Measurements from ENCODE around the gene CD209. TPM values are rescaled to one million over a fixed set of nuclear protein-coding genes. Genes with fewer than 3 reads are reported as not detected.

Gene CD209
- total RNA-seq, 2 donors from 2014 or later = 18.3 to 39.5 TPM

GRCh38 chr19:7742991-7743390, 4.3 kb downstream of the CD209 start:
- no peak for DNase-seq
- intact Hi-C loops (cut with DNase I) = no loop called here
- no peak for ATAC-seq

- intact Hi-C loops (cut with DNase I) = no loop called here
- DNase-seq (no peak), ATAC-seq (no peak)
These were observed 4.8 kb downstream of the CD209 start for GRCh38 chr19:7742575-7742974.

- DNase-seq (no peak), ATAC-seq (no peak)
- intact Hi-C loops (cut with DNase I) = no loop called here
These were observed 6.7 kb downstream of the CD209 start for GRCh38 chr19:7740682-7741054.

GRCh38 chr19:7739801-7740681, 7.3 kb downstream of the CD209 start:
- intact Hi-C loops (cut with DNase I) = no loop called here
- ATAC-seq (no peak), DNase-seq (no peak)

GRCh38 chr19:7739211-7739755, 8.1 kb downstream of the CD209 start:
- no peak for ATAC-seq

GRCh38 chr19:7738023-7738422, 9.3 kb downstream of the CD209 start:
- DNase-seq = no peak
- intact Hi-C loops (cut with DNase I) = no loop called here
- ATAC-seq = no peak

More at GRCh38 chr19:7739211-7739755, 8.1 kb downstream of the CD209 start:
- intact Hi-C loops (cut with DNase I) = no loop called here
- no peak for DNase-seq

- ATAC-seq (no peak), DNase-seq (no peak)
- intact Hi-C loops (cut with DNase I) = no loop called here
These were observed 10.1 kb downstream of the CD209 start for GRCh38 chr19:7737215-7737614.

- ATAC-seq = no peak
- intact Hi-C loops (cut with DNase I) = no loop called here
- no peak for DNase-seq
These were observed 11.2 kb downstream of the CD209 start for GRCh38 chr19:7736148-7736547.

GRCh38 chr19:7734220-7735203, 12.8 kb downstream of the CD209 start:
- ATAC-seq (peak in 1 of 2 donors; percentile 44), DNase-seq (no peak)

GRCh38 chr19:7733376-7733775, 14.0 kb downstream of the CD209 start:
- ATAC-seq (no peak), DNase-seq (no peak)
- intact Hi-C loops (cut with DNase I) = no loop called here

More at GRCh38 chr19:7734220-7735203, 12.8 kb downstream of the CD209 start:
- intact Hi-C loops (cut with DNase I) = no loop called here

GRCh38 chr19:7732045-7732444, 15.3 kb downstream of the CD209 start, which contains the start of gene CLEC4G:
TSS of gene CLEC4G (minus strand) at chr19:7732110. CDS start at chr19:7732102, 8 bp downstream.
- no peak for ATAC-seq

GRCh38 chr19:7731615-7732014, 15.7 kb downstream of the CD209 start:
- ATAC-seq (no peak), DNase-seq (no peak)
- intact Hi-C loops (cut with DNase I) = no loop called here

More at GRCh38 chr19:7732045-7732444, 15.3 kb downstream of the CD209 start, which contains the start of gene CLEC4G:
- intact Hi-C loops (cut with DNase I) = no loop called here
- DNase-seq = no peak

GRCh38 chr19:7731218-7731595, 16.1 kb downstream of the CD209 start:
- no peak for DNase-seq
- intact Hi-C loops (cut with DNase I) = no loop called here
- ATAC-seq = no peak

- DNase-seq (no peak), ATAC-seq (peak in 1 of 2 donors; percentile 27)
- intact Hi-C loops (cut with DNase I) = no loop called here
These were observed 16.8 kb downstream of the CD209 start for GRCh38 chr19:7730286-7731217.

- ATAC-seq (no peak), DNase-seq (no peak)
- intact Hi-C loops (cut with DNase I) = no loop called here
These were observed 17.5 kb downstream of the CD209 start for GRCh38 chr19:7729831-7730285.

GRCh38 chr19:7729211-7729610, 18.1 kb downstream of the CD209 start:
- ATAC-seq = no peak
- no peak for DNase-seq
- intact Hi-C loops (cut with DNase I) = no loop called here

GRCh38 chr19:7725791-7726190, 21.5 kb downstream of the CD209 start:
- intact Hi-C loops (cut with DNase I) = no loop called here
- DNase-seq (no peak), ATAC-seq (no peak)

GRCh38 chr19:7722231-7722651, 25.1 kb downstream of the CD209 start:
- DNase-seq = no peak
- no peak for ATAC-seq
- intact Hi-C loops (cut with DNase I) = no loop called here
